ENCODE data around the gene BRD3. TPM values are rescaled to one million over a fixed set of nuclear protein-coding genes. Genes with fewer than 3 reads are reported as not detected.
A peak's percentile ranks its signal among the peaks of the same experiment; 100 is the strongest.

Gene BRD3
- total RNA-seq, 2 experiments from 2014 or later: 3.1 to 16.3 TPM

- no peak overlapping the region for H3K4me3 ChIP-seq (ENCODE audit: low read depth, low read length, poor library complexity, severe bottlenecking)
- no peaks in the 10 kb centered on the region for H3K79me2 ChIP-seq (ENCODE audit: insufficient read depth, low read depth, low read length)
- TF ChIP-seq EZH2phosphoT487 (IDR thresholded peaks at IDR 0.05; ENCODE audit: borderline replicate concordance, low read depth, low read length) (no peak), CTCF (conservative IDR thresholded peaks at IDR 0.05; ENCODE audit: low read length) (no peak)
- POLR2A ChIA-PET: no interaction called here
- no peaks in the 10 kb centered on the region for H3K9me2 ChIP-seq (ENCODE audit: insufficient read depth, low read length)
- intact Hi-C loops (cut with micrococcal nuclease; ENCODE audit: unreplicated experiment): no loop called here
- peaks cover 29% of the 10 kb centered on the region for H3K4me1 ChIP-seq (ENCODE audit: insufficient read depth, low read length, poor library complexity, severe bottlenecking)
- H3K4me2 ChIP-seq (ENCODE audit: low read length): no peak overlapping the region
- peaks cover 23% of the 10 kb centered on the region for H4K20me1 ChIP-seq (ENCODE audit: insufficient read depth, low read length)
- CTCF ChIA-PET (ENCODE audit: unreplicated experiment): no interaction called here
- BruUV-seq (replicated peaks): no TSS peak
- no peak for DNase-seq (ENCODE audit: low spot score)
- no peak overlapping the region for H2AFZ ChIP-seq (ENCODE audit: low read length)
- no peak overlapping the region for H3K27ac ChIP-seq (ENCODE audit: low read depth, low read length, poor library complexity, severe bottlenecking)
- H3K9me3 ChIP-seq (ENCODE audit: low read length): no peaks in the 10 kb centered on the region
- H3K36me3 ChIP-seq (ENCODE audit: insufficient read depth, low read length): no peaks in the 10 kb centered on the region
Measured at GRCh38 chr9:134061688-134062371, 6.0 kb downstream of the BRD3 start.

DNA sequence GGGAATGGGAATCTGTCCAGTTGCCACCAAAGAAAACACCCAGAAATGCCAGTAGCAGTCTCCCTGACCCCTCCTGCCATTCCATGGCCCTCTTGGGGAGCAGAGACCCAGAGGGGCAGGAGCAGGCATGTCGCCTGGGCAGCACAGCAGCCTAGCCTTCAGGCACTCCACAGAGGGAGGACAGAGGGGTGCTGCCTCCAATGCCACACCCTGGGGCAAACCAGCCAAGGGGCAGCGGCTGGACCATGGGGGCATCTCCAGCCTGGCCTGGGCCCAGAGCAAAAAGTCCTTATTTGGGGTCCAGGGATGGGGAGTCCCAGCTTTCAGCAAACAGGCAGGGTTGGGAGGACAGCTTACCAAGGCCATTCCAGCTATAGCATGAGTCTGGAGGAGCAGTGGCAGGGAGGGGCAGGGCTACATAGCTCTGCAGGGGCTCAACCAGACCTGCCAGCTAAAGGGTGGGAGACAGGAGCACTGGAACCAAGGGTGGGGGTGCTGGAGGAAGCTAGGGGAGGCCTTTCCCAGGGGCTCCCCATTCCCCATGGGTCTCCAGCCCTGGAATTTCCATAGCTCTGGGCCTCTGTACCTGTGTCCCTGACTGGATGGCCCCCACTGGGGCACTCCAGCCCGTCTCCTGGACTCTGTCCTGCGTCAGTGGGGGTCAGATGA, 6.7 kb downstream of the BRD3 start:
- Histone ChIP-seq H3K4me1 (ENCODE audit: insufficient read depth, low read length, poor library complexity, severe bottlenecking) (peaks cover 22% of the 10 kb centered on the region), H3K9me2 (ENCODE audit: insufficient read depth, low read length) (no peaks in the 10 kb centered on the region), H3K4me2 (ENCODE audit: low read length) (no peak overlapping the region), H3K4me3 (ENCODE audit: low read depth, low read length, poor library complexity, severe bottlenecking) (no peak overlapping the region), H3K79me2 (ENCODE audit: insufficient read depth, low read depth, low read length) (no peaks in the 10 kb centered on the region), H2AFZ (ENCODE audit: low read length) (no peak overlapping the region), H3K27ac (ENCODE audit: low read depth, low read length, poor library complexity, severe bottlenecking) (no peak overlapping the region), H4K20me1 (ENCODE audit: insufficient read depth, low read length) (peaks cover 17% of the 10 kb centered on the region), H3K9me3 (ENCODE audit: low read length) (no peaks in the 10 kb centered on the region), H3K36me3 (ENCODE audit: insufficient read depth, low read length) (no peaks in the 10 kb centered on the region)
- intact Hi-C loops (cut with micrococcal nuclease; ENCODE audit: unreplicated experiment): no loop called here
- TF ChIP-seq CTCF (conservative IDR thresholded peaks at IDR 0.05; ENCODE audit: low read length) (no peak), EZH2phosphoT487 (IDR thresholded peaks at IDR 0.05; ENCODE audit: borderline replicate concordance, low read depth, low read length) (no peak)
- CTCF ChIA-PET (ENCODE audit: unreplicated experiment): no interaction called here
- DNase-seq (ENCODE audit: low spot score): no peak
- POLR2A ChIA-PET: no interaction called here
- BruUV-seq (replicated peaks): no TSS peak

- no peaks in the 10 kb centered on the region for H3K79me2 ChIP-seq (ENCODE audit: insufficient read depth, low read depth, low read length)
- ChIA-PET CTCF (ENCODE audit: unreplicated experiment) (interaction anchor here (0.6 kb wide), 1 partner anchor 76 kb away, joined by 4 read pairs; the partner anchor contains the start of gene WDR5), POLR2A (interaction anchor here (0.6 kb wide), 1 partner anchor 33 kb away, joined by 6 read pairs; no protein-coding TSS in a partner anchor)
- peaks cover 19% of the 10 kb centered on the region for H4K20me1 ChIP-seq (ENCODE audit: insufficient read depth, low read length)
- H3K9me2 ChIP-seq (ENCODE audit: insufficient read depth, low read length): no peaks in the 10 kb centered on the region
- intact Hi-C loops (cut with micrococcal nuclease; ENCODE audit: unreplicated experiment): no loop called here
- no TSS peak for BruUV-seq (replicated peaks)
- H3K9me3 ChIP-seq (ENCODE audit: low read length): no peaks in the 10 kb centered on the region
- H2AFZ ChIP-seq (ENCODE audit: low read length): no peak overlapping the region
- no peak for TF ChIP-seq CTCF (conservative IDR thresholded peaks at IDR 0.05; ENCODE audit: low read length)
- TF ChIP-seq EZH2phosphoT487 (IDR thresholded peaks at IDR 0.05; ENCODE audit: borderline replicate concordance, low read depth, low read length): no peak
- DNase-seq (ENCODE audit: low spot score): no peak
- H3K27ac ChIP-seq (ENCODE audit: low read depth, low read length, poor library complexity, severe bottlenecking): no peak overlapping the region
- no peaks in the 10 kb centered on the region for H3K36me3 ChIP-seq (ENCODE audit: insufficient read depth, low read length)
- peak overlapping the region; percentile 33; the same call in 1 of the 2 replicates for H3K4me2 ChIP-seq (ENCODE audit: low read length)
- H3K4me3 ChIP-seq (ENCODE audit: low read depth, low read length, poor library complexity, severe bottlenecking): no peak overlapping the region
- H3K4me1 ChIP-seq (ENCODE audit: insufficient read depth, low read length, poor library complexity, severe bottlenecking): peaks cover 16% of the 10 kb centered on the region
Measured at GRCh38 chr9:134060546-134060945, 7.3 kb downstream of the BRD3 start.
